ENCODE measurements around the gene PBX1.
"Not testable (repeated sequence)": the region's sequence is repeated elsewhere in the genome, so short reads cannot be mapped to it uniquely, and the experiment has no call there.

Gene PBX1

DNA sequence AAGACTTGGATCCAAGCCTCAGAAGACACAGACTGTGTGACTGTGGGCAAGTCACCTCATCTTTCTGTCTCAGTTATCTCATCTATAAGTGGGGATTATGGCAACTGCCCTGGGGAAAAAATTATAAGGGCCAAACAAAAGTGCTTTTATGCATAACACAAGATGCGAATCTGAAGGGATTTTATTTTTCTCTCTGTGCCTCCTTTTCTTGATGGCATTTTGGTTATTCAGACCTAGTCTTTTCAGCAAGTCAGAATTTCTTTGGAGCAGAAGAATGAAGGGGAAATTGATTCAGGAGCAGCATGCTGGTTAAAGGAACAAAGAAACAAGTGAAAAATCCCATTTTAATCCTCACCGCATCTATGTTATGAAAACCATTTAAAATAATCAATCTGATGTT is 86.9 kb downstream of the PBX1 start:
- no peak for DNase-seq

DNA sequence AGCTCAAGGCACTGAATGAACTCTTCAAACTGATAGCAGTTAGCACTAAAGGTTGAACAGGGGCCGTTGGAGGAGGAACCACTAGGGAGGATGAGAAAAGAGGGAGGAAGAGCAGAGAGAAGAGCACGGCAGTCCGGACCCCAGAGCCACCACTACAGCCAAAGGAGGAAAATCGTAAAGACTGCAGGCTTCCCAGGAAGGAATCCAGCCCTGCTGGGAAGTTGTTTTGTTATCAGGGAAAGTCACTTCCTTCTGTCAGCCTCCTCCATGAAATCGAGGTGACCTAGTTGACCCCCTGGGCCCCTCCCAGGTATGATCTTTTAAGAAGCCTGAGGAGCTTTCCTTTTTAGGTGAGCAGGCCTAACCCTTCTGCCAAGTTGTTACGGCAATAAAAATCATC is 88.2 kb downstream of the PBX1 start:
- DNase-seq: no peak

GRCh38 chr1:164648636-164649035 is 89.7 kb downstream of the PBX1 start:
- no peak for DNase-seq

DNA sequence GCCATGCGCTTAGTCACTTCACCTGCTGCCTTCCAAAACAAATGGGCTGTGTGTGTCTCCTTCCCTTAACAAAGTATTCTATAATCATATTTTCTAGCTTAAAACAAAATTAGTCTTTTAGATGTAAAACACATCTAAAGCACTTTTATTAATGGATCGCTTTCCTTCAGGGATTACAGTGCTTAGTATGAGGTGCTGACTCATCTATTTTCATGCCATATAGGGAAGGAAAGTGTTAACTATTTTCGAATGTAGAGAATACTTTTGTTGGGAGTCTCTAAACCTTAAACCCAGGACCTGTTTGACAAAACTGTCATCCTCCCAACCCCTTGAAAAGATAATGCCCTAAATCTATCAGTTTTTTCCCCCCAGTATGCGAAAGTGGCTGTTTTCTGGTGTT is 90.2 kb downstream of the PBX1 start:
- no peak for DNase-seq

DNA sequence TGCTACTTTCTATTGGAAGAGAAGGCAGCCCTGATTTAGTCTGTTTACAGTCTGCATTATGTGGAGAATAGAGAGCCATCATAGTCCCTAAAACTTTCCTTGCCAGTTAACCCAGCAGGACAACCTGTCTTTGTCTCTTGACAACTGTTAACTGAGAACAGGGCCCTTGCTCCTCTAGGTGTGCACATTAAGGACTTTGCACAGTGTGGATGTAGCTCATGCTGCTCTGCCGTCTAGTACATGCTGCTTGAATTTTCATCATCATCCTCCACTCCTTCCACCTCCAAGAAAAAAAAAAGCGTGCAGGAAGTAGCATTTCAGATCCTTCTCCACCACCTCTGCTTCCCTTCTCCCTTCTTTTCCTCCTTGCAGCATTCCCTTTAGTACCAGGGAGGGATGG is 91.5 kb downstream of the PBX1 start:
- DNase-seq: no peak

GRCh38 chr1:164651351-164651951 is 92.5 kb downstream of the PBX1 start:
- no peak for DNase-seq

DNA sequence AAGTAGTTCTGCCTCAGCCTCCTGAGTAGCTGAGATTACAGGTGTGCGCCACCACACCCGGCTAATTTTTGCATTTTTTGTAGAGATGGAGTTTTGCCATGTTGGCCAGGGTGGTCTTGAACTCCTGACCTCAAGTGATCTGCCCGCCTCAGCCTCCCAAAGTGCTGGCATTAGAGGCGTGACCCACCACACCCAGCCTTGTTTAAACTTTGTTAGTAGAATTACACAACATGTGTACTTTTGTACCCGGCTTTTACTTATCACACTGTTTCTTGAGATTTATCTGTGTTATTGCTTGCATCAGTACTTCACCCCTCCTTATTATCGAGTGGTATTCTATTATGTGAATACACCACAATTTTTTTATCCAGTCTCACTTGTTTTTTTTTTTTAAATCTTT is 94.0 kb downstream of the PBX1 start:
- not testable (repeated sequence) for DNase-seq

DNA sequence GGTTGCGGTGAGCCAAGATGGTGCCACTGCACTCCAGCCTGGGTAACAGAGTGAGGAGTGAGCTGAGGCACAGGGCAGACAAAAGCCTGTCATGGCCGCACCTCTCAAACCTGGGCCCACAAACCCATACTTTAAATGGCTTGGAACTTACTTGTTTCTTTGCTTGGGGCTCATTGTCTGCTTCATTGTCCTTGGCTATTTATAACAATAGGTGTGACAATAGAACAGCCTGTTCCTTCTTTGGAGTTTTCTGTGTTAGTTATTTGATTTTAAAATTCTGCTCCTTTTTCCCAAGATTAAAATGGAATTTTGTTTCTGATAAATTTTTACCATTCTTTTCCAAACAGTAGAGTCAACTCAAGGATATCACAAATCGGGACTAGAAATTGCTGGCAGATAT is 94.7 kb downstream of the PBX1 start:
- no peak for DNase-seq

GRCh38 chr1:164654200-164654599 is 95.2 kb downstream of the PBX1 start:
- no peak for DNase-seq

GRCh38 chr1:164658864-164659263 is 99.9 kb downstream of the PBX1 start:
- DNase-seq: no peak

DNA sequence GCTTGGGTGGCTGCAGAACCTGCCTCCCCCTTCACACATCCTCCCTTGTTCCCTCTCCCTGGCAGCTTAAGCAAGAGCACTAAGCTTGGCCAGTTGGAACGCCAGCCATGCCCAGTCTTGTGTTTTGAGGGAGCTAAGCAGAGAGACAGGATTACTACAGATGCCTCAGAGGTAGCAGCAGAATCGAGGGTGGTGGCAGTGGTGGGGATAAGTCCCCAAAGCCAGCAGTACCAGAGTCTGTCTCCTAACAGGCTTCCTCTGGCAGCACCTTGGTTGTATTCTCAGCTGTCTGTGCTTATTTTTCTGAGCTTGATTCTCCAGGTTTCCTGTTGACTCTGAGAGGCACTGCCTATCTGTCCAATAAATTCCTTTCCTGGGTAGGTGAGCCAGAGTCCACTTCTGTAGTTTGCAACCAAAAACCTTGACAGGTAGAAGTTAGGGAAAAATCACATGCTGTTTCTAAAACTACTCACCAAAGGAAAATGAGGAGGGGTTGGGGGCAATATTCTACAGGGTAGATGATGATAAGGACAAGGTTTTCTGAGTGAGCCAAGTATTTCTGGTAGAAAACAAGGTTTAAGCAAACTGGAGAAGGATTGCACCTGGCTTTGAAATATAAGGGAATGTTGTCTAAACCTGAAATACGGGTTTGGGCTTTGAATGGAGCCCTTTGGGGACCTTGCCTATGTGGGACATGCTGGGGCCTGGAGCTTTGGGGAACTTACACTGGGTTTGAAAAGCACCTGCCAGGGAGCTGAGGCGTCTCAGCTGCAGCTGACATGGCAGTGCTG is 100.8 kb downstream of the PBX1 start:
- DNase-seq: no peak

GRCh38 chr1:164660412-164660772 is 101.4 kb downstream of the PBX1 start:
- DNase-seq: no peak

- DNase-seq: no peak
Measured at GRCh38 chr1:164660775-164661174, 101.8 kb downstream of the PBX1 start.

- DNase-seq: no peak
Measured at GRCh38 chr1:164662462-164662861, 103.5 kb downstream of the PBX1 start.

GRCh38 chr1:164662955-164663354 is 104.0 kb downstream of the PBX1 start:
- DNase-seq: no peak

DNA sequence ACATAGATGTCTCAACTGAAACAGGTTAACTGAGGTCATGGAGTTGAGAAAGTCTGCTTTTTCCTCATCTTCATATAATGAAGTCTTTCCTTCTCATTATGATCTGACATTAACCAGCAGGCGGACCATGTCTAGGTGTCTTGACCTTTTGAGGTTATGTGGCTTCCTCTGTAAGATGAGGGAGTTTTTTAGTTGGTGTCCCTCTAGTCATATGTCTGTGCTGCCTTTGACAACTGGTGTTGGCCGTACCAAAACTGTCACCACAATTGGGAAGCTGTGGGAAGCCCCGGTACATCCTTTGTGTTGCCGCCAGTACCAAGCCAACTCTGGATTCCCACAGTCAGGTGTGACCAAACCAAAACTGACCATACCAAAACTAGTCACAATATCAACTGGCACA is 105.1 kb downstream of the PBX1 start:
- DNase-seq: no peak

DNA sequence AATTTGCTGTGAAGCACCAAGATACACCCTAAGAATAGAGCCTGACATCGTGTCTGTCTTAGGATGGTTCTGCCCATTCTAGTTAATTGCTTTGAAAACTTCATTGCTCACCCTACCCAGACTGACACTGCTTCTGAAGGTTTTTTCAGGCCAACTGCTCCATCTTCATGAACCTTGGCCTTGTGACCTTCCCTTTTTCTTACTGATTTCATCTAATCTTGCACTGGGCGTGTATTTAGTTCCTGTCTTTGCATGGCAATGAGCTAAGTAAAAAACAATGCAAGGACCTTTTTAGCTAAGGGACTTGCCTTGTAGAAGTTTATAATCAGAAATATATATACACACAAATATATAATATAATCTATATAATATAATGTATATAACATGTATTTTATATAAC is 108.0 kb downstream of the PBX1 start:
- DNase-seq: no peak

DNA sequence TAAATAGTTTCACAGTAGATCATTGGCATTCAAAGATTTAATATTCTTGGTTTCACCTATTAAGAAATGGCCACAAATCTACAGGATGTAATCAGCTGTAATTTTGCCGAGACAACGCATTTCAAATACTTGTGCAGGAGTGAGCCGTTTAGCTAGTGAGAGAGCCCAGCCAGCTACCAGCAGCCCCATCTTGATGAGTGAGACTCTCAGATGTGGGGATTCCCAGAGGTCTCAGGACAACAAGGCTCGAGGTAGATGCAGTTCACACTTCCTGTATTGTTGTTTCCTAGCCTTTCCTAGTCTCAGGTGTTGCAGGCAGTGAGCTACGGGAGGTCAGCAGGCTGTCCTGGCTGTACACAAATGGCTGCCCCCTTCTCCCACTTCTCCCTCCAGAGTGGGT is 108.6 kb downstream of the PBX1 start:
- no peak for DNase-seq

- DNase-seq: no peak
Measured at GRCh38 chr1:164668491-164669400, 109.8 kb downstream of the PBX1 start.

GRCh38 chr1:164670026-164670425 is 111.0 kb downstream of the PBX1 start:
- no peak for DNase-seq

- no peak for DNase-seq
Measured at GRCh38 chr1:164670786-164671185, 111.8 kb downstream of the PBX1 start.

DNA sequence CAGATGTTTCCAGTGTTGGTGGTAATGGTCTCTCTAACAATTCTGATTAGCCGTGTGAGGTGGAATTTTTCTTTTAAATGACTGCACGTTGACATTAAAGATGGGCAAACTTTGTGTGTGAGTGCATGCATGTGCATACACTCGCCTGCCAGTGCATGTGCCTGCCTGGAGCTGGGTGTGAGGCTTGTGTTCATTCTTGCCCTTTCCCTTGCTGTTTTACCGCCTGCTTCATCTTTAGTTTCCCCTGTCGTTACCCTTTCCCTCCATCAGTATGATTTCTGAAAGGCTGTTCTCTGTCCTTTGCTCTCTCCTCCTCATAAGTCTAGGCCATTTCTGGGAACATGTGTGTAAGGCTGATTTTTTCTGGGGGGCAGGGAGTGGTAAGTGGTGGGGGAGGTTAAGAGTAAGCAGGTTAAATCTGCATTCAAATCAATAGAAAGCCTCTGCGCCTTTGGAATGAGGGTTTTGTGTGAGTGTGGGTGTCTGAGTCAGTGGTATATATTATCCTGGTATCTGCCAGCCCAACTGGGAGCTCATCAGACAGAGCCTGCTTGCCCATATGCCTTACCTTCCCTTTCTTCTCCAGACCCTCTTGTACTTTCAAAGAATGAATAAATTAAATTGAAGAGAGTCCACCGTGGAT is 112.5 kb downstream of the PBX1 start:
- no peak for DNase-seq

DNA sequence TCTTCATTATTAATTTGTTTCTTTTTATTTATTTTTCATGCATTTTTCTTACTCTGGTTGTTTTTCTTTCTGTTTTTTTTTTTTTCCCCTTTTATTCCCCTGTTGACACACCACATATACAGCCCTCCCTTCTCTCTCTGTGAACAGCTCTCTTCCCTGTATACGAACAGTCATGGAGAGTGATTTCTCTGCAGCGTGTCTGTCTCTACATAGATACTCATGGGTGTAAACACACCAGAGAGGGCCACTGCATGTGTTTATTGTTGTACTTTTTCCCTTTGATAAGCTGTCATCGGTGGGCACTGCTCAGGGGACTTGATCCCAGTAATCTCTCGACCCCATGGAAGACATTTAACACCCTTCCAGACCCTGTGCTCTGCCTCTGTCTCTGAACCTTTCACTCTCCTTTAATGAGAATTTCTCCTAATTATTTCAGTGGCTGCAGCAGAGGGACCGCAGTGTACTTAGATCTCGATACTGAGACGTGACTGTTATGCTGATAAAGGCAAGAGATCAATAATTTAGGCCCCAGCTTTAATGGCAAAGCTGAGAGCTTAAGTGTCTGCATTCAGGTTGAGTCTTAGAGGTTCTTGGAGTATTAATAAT is 113.1 kb downstream of the PBX1 start:
- no peak for DNase-seq

Data from NCI-H1417 treated with DMSO at 0.1 percent for 48 hours (cell line).